ENCODE measurements around the gene RRP7A.

- no peak for TF ChIP-seq CTCF (IDR thresholded peaks at IDR 0.05)
- TF ChIP-seq POLR2A (IDR thresholded peaks at IDR 0.05), result no peak
These were observed 45.1 kb upstream of the RRP7A start for GRCh38 chr22:42564699-42565098.

Measured in vagina (tissue), 2 donors.